GM23338 (cell line): ENCODE data around the gene YWHAQ. TPM values are rescaled to one million over a fixed set of nuclear protein-coding genes. Genes with fewer than 3 reads are reported as not detected.

Experiments
- ATAC-seq: fragments of 200-7000 bp; cut with Tn5 transposase; 3 replicates; pipeline ENCODE4 v1.9.1; 2020
- DNase-seq: peaks from one replicate; pipeline ENCODE4 v3.0.0-alpha.2; 2015; ENCODE audit warnings: low spot score
- H2AFZ ChIP-seq: fragments of 200-600 bp; sonication (generic); 2 replicates; pipeline ENCODE4 v1.8.0; 2016; ENCODE audit warnings: antibody characterized with exemption, mild to moderate bottlenecking, moderate library complexity
- H3F3A ChIP-seq: fragments of 200-600 bp; sonication (generic); replicated peaks from 2 replicates; pipeline ENCODE4 v1.8.0; 2017; ENCODE audit warnings: antibody characterized with exemption, mixed run types, low read depth
- H3K27ac ChIP-seq: fragments of 200-600 bp; sonication (generic); 2 replicates; pipeline ENCODE4 v1.6.1; 2016; ENCODE audit warnings: low read depth
- H3K27me3 ChIP-seq: fragments of 200-600 bp; sonication (generic); 2 replicates; pipeline ENCODE4 v1.8.0; 2016; ENCODE audit warnings: mild to moderate bottlenecking, mixed run types, moderate library complexity; ENCODE audit not compliant: insufficient read depth
- H3K36me3 ChIP-seq: fragments of 200-600 bp; sonication (generic); 2 replicates; pipeline ENCODE4 v1.8.0; 2016; ENCODE audit warnings: mild to moderate bottlenecking; ENCODE audit not compliant: insufficient read depth
- H3K4me1 ChIP-seq: fragments of 200-600 bp; sonication (generic); 2 replicates; pipeline ENCODE4 v1.8.0; 2016; ENCODE audit warnings: mild to moderate bottlenecking, moderate library complexity; ENCODE audit not compliant: insufficient read depth
- H3K4me2 ChIP-seq: fragments of 200-600 bp; sonication (generic); 2 replicates; pipeline ENCODE4 v1.7.1; 2017; ENCODE audit warnings: mixed run types
- H3K4me3 ChIP-seq: fragments of 200-600 bp; sonication (generic); 2 replicates; pipeline ENCODE4 v1.6.1; 2016; ENCODE audit warnings: mixed run types
- H3K79me2 ChIP-seq: fragments of 200-600 bp; sonication (generic); replicated peaks from 2 replicates; pipeline ENCODE4 v1.8.0; 2017; ENCODE audit warnings: mild to moderate bottlenecking; ENCODE audit not compliant: insufficient read depth
- H3K9me2 ChIP-seq: fragments of 200-600 bp; sonication (generic); 2 replicates; pipeline ENCODE4 v1.8.0; 2017; ENCODE audit not compliant: insufficient read depth
- H4K20me1 ChIP-seq: fragments of 200-600 bp; sonication (generic); replicated peaks from 2 replicates; pipeline ENCODE4 v1.8.0; 2017; ENCODE audit warnings: mild to moderate bottlenecking; ENCODE audit not compliant: insufficient read depth
- H3K27ac Mint-ChIP-seq: 2 replicates; pipeline ENCODE4 v1.8.0; 2020; ENCODE audit warnings: inconsistent platforms, mild to moderate bottlenecking, moderate library complexity, mixed read lengths
- H3K27me3 Mint-ChIP-seq: 3 replicates; pipeline ENCODE4 v1.8.0; 2022; ENCODE audit warnings: low read depth, mild to moderate bottlenecking, moderate library complexity, mixed read lengths, inconsistent platforms; ENCODE audit not compliant: insufficient read depth, poor library complexity
- H3K36me3 Mint-ChIP-seq: 3 replicates; pipeline ENCODE4 v1.8.0; 2021; ENCODE audit warnings: low read depth, mild to moderate bottlenecking, inconsistent platforms, moderate library complexity, mixed read lengths
- H3K4me1 Mint-ChIP-seq: 3 replicates; pipeline ENCODE4 v1.8.0; 2020; ENCODE audit warnings: mild to moderate bottlenecking, inconsistent platforms, mixed read lengths
- H3K4me3 Mint-ChIP-seq: 3 replicates; pipeline ENCODE4 v1.8.0; 2021; ENCODE audit warnings: moderate library complexity, mild to moderate bottlenecking, inconsistent platforms, mixed read lengths
- H3K9me3 Mint-ChIP-seq: 3 replicates; pipeline ENCODE4 v1.8.0; 2020; ENCODE audit warnings: moderate library complexity, mild to moderate bottlenecking, inconsistent platforms, mixed read lengths
- CTCF ChIP-seq, 2 experiments: fragments of 200-600 bp in 1 of 2; sonication (generic) in 1 of 2; conservative IDR thresholded peaks; 2 replicates each; pipeline versions ENCODE4 v1.5.1 to v1.6.1; 2016 to 2017; ENCODE audit warnings: antibody characterized with exemption in 2 of 2, low read depth in 2 of 2, mild to moderate bottlenecking in 2 of 2, moderate library complexity in 1 of 2
- EZH2 ChIP-seq: fragments of 200-600 bp; sonication (generic); IDR thresholded peaks from one replicate; pipeline ENCODE4 v1.8.0; 2017; ENCODE audit warnings: antibody characterized with exemption, mild to moderate bottlenecking, low read depth; ENCODE audit not compliant: unreplicated experiment
- EZH2phosphoT487 ChIP-seq: fragments of 200-600 bp; sonication (generic); IDR thresholded peaks from one replicate; pipeline ENCODE4 v1.8.1; 2018; ENCODE audit warnings: antibody characterized with exemption; ENCODE audit not compliant: unreplicated experiment
- JUNB ChIP-seq: IDR thresholded peaks from one replicate; pipeline ENCODE4 v1.6.1; 2016; ENCODE audit warnings: antibody characterized with exemption; ENCODE audit not compliant: unreplicated experiment
- NANOG ChIP-seq: IDR thresholded peaks from 2 replicates; pipeline ENCODE4 v1.6.1; 2016; ENCODE audit warnings: antibody characterized with exemption, borderline replicate concordance
- REST ChIP-seq: IDR thresholded peaks from one replicate; pipeline ENCODE4 v1.6.1; 2018; ENCODE audit warnings: antibody characterized with exemption; ENCODE audit not compliant: unreplicated experiment
- STAT1 ChIP-seq: IDR thresholded peaks from one replicate; pipeline ENCODE4 v1.6.1; 2016; ENCODE audit warnings: antibody characterized with exemption; ENCODE audit not compliant: unreplicated experiment
- ZNF114 ChIP-seq: fragments of 250-450 bp; sonication (Bioruptor Pico); IDR thresholded peaks from 2 replicates; pipeline ENCODE4 v1.5.0; 2020; ENCODE audit warnings: mild to moderate bottlenecking, moderate library complexity
- ZNF331 ChIP-seq: fragments of 250-450 bp; sonication (Bioruptor Pico); IDR thresholded peaks from 2 replicates; pipeline ENCODE4 v1.5.0; 2020; ENCODE audit warnings: low read depth, mild to moderate bottlenecking, moderate library complexity
- polyA plus RNA-seq: library from polyadenylated mRNA; unstranded; fragments of >200 nt; fragmentation: Nextera tagmentation; extraction: Ambion mirVana; gene quantifications from 2 replicates; pipeline ENCODE4 v1.2.1, GENCODE V29; 2016
- total RNA-seq: library from RNA; depleted of rRNA; stranded (reverse); fragments of >200 nt; shearing (Covaris generic); gene quantifications from 2 replicates; pipeline ENCODE4 v1.2.3, GENCODE V29; 2014

The YWHAQ gene
- total and polyA plus RNA-seq, 2 experiments from 2014 or later: 295 to 464 TPM

GRCh38 chr2:9654452-9655100 is 23.8 kb upstream of the YWHAQ start (continued):
- no peak for TF ChIP-seq NANOG
- no peak for TF ChIP-seq ZNF114
- TF ChIP-seq JUNB: no peak
- no peak for TF ChIP-seq REST

GRCh38 chr2:9653485-9654271 is 22.9 kb upstream of the YWHAQ start:
- Histone ChIP-seq H3K79me2 (no peaks in the 10 kb centered on the region), H3K27me3 (no peaks in the 10 kb centered on the region), H3F3A (no peaks in the 10 kb centered on the region), H3K36me3 (no peaks in the 10 kb centered on the region), H3K9me2 (no peaks in the 10 kb centered on the region), H3K4me1 (peaks cover 10% of the 10 kb centered on the region; the same call in 1 of the 2 replicates), H3K4me2 (no peak overlapping the region), H2AFZ (no peak overlapping the region), H4K20me1 (no peaks in the 10 kb centered on the region), H3K4me3 (no peak overlapping the region), H3K27ac (no peak overlapping the region)
- Mint-ChIP-seq H3K27ac (no peak overlapping the region), H3K27me3 (peaks cover 11% of the 10 kb centered on the region), H3K4me1 (peaks cover 13% of the 10 kb centered on the region), H3K4me3 (no peak overlapping the region), H3K36me3 (no peaks in the 10 kb centered on the region), H3K9me3 (no peaks in the 10 kb centered on the region)
- no peak for TF ChIP-seq ZNF331 (CRISPR knock-in tag)
- ATAC-seq (no peak), DNase-seq (no peak)

DNA sequence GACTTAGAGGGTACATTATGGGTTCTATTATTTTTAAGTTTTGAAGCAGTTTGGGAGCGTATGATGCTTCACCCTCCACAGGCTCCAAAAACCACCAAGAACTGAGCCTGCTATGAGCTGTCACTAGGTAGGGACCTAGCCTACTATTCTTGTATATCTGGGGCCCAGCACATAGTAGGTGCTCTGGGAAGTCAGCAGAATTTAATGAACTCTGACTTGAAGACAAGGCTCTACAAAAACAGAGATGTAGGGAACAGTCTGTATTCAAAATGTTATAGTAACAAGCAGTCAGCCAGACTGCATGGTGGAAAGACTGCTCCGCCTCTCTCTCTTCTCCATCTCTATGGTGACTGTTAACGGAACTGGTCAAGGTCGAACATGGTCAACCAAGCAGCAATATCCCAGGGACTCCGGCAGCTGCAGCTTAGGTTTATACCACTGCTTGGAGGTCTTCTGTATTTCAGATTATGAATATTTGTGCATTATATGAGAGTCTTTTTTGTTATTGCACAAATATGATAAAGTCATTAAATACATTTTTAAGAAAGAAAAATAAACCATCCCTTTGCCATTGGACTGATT is 22.2 kb upstream of the YWHAQ start:
- H3K36me3 ChIP-seq: no peaks in the 10 kb centered on the region
- no peaks in the 10 kb centered on the region for H4K20me1 ChIP-seq
- H3K4me3 Mint-ChIP-seq: no peak overlapping the region
- TF ChIP-seq ZNF114: no peak
- TF ChIP-seq ZNF331 (CRISPR knock-in tag): no peak
- no peak for TF ChIP-seq EZH2phosphoT487
- no peak for TF ChIP-seq STAT1
- TF ChIP-seq JUNB: no peak
- TF ChIP-seq EZH2: no peak
- TF ChIP-seq CTCF (conservative IDR thresholded peaks at IDR 0.05; ENCODE audit: low read depth in 2 of 2): no peak
- no peaks in the 10 kb centered on the region for H3K9me3 Mint-ChIP-seq
- ATAC-seq (no peak), DNase-seq (no peak)
- H3K27ac ChIP-seq: no peak overlapping the region
- no peak overlapping the region for H3K27ac Mint-ChIP-seq
- H3K27me3 ChIP-seq: no peaks in the 10 kb centered on the region
- H3K9me2 ChIP-seq: no peaks in the 10 kb centered on the region
- no peaks in the 10 kb centered on the region for H3F3A ChIP-seq
- no peaks in the 10 kb centered on the region for H3K36me3 Mint-ChIP-seq
- peaks cover 11% of the 10 kb centered on the region for H3K27me3 Mint-ChIP-seq
- H3K4me1 Mint-ChIP-seq: peaks cover 14% of the 10 kb centered on the region
- no peak overlapping the region for H2AFZ ChIP-seq
- no peak overlapping the region for H3K4me3 ChIP-seq
- no peak overlapping the region for H3K4me2 ChIP-seq
- H3K79me2 ChIP-seq: no peaks in the 10 kb centered on the region
- peaks cover 10% of the 10 kb centered on the region; the same call in 1 of the 2 replicates for H3K4me1 ChIP-seq
